BE2C (cell line): ENCODE measurements around the gene MAN1B1.

ENCODE experiments used
- DNase-seq: peaks from one replicate; pipeline ENCODE4 v3.0.0-alpha.2; 2020
- H3K27me3 ChIP-seq: fragments of 250-450 bp; sonication (Bioruptor Pico); 2 replicates; pipeline ENCODE4 v1.5.1; 2020; ENCODE audit warnings: mild to moderate bottlenecking
- H3K36me3 ChIP-seq: fragments of 250-450 bp; sonication (Bioruptor Pico); 2 replicates; pipeline ENCODE4 v1.5.1; 2020; ENCODE audit warnings: mild to moderate bottlenecking
- H3K4me1 ChIP-seq: fragments of 250-450 bp; sonication (Bioruptor Pico); 2 replicates; pipeline ENCODE4 v1.5.1; 2020
- H3K4me3 ChIP-seq: 2 replicates; pipeline ENCODE4 v1.5.1; 2011; ENCODE audit warnings: low read depth, low read length
- H3K9me3 ChIP-seq: fragments of 250-450 bp; sonication (Bioruptor Pico); 2 replicates; pipeline ENCODE4 v1.5.1; 2020
- CTCF ChIP-seq: IDR thresholded peaks from 2 replicates; pipeline ENCODE4 v1.5.1; 2012; ENCODE audit warnings: mild to moderate bottlenecking, low read depth, low read length

The MAN1B1 gene

GRCh38 chr9:137067860-137068538, 18.8 kb upstream of the MAN1B1 start:
- Histone ChIP-seq H3K36me3 (peaks cover 39% of the 10 kb centered on the region), H3K27me3 (no peaks in the 10 kb centered on the region), H3K4me1 (peaks cover 20% of the 10 kb centered on the region), H3K9me3 (no peaks in the 10 kb centered on the region), H3K4me3 (peak overlapping the region; percentile 74)
- peak; percentile 85 for DNase-seq
- peak; percentile 79 for TF ChIP-seq CTCF

DNA sequence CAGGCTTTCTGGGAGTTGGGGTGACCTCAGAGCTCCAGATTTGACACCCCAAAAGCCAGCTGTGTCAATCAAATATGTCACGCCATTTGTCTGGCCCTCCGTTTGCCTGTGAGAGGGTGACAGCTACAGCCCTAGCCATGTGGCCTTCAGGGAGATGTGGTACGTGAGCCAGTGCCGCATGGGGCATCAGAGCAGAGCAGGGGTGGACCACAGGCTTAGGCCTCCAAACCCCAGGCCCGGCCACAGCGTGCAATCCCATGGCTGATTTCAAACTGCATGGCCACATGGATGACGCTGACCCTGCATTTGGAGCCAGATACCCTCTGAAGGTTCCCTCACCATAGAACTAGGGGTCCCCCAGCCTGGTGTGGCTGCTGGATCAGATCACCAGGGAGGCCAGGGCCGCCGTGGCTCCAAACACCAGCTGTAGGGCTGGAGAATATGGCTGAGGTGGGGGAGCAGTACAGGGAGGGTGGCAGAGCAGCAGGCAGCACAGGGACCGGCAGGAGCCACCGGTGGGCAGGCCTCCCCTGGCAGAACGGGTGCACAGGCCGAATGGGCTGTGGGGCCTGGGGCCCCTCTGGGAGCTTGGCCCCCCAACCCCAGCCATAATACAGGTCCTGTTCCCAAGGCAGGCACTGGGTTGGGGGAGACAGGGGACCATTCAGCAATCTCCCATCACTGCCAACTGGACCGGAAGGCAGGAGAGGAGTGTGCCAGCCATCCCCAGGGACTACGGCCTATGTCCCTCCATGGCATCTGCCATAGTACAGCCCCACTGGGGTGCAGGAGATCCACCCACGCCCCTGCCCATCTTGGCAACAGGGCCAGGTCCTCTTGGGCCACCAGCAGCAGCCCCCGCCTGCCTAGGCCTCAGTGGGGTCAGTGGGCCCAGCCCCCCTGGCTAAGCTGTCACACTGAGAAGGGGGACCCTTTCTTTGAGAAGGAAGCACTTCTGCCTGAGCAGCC, 18.0 kb upstream of the MAN1B1 start:
- H3K9me3 ChIP-seq = no peaks in the 10 kb centered on the region
- no peaks in the 10 kb centered on the region for H3K27me3 ChIP-seq
- TF ChIP-seq CTCF = no peak
- peak; percentile 37 for DNase-seq
- H3K36me3 ChIP-seq = peaks cover 35% of the 10 kb centered on the region
- H3K4me1 ChIP-seq = peaks cover 20% of the 10 kb centered on the region
- peak overlapping the region; percentile 74 for H3K4me3 ChIP-seq

DNA sequence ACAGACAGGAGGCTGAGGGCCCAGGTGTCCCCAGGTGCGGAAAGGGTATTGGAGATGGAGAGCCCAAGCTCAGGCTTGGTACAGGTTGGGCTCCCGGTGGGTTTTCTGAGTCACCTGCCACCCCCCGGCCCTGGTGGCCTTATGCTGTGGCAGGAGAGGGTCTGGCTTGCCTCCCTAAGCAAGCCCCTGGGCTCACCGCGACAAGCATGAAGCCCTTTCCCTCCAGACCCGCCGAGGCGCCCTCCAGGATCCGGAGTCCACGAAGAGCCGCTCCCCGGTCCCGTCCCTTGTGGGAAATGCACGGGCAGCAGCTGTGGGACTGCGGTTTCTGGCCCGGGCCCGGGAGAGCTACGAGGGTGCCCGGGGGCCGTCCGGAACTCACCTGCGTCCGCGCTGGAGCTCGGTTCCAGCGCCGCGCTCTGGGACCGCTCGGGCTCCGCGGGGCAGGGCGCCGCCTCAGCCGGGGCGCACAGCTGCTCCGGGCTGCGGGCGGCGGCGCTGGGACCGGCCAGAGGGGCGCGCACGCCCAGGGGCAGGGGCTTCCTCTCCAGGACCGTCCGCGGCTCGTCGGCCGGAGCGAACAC, 17.2 kb upstream of the MAN1B1 start:
- peaks cover 27% of the 10 kb centered on the region for H3K36me3 ChIP-seq
- DNase-seq = peak; percentile 33
- no peaks in the 10 kb centered on the region for H3K27me3 ChIP-seq
- peaks cover 20% of the 10 kb centered on the region for H3K4me1 ChIP-seq
- peak overlapping the region; percentile 74 for H3K4me3 ChIP-seq
- TF ChIP-seq CTCF = no peak
- no peaks in the 10 kb centered on the region for H3K9me3 ChIP-seq

DNA sequence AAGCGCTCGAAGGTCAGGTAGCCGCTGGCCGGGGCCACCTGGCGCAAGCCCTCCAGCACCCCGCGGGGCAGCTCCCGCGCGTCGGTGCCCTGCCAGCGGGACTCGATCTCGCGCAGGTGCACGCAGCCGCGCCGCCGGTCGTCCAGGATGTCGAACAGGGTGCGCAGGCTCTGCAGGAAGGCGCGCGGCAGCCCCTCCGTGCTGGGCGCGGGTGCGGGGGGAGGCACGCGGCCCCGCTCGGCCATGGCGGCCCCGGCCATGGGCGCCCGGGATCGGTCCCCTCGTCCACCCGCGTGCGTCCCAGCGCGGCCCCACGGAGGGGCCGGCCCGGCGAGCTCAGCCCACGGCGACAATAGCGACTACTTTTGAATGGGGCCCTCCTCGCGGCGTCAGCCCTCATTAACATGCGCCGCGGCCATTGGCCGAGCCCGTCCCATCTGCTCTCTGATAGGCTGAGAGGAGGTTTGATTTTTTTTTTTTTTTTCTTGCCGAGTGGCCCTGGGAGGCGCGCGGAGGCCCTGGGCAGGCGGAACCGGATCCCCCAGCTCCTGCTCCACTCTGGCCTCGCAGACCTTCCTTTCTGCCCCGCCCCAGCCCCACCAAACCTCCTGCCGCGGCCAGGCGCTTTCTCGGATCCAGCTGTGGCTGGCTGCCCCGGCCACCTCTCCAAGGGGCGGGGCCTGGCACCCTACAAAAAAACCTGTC, 16.4 kb upstream of the MAN1B1 start, which contains the start of gene SAPCD2:
Gene SAPCD2 (minus strand): TSS at position 357 of the 705 bp plus-strand sequence. CDS start 97 bp downstream, at position 260.
- DNase-seq = peak; percentile 95
- no peak for TF ChIP-seq CTCF
- Histone ChIP-seq H3K27me3 (no peaks in the 10 kb centered on the region), H3K4me1 (peaks cover 20% of the 10 kb centered on the region), H3K9me3 (no peaks in the 10 kb centered on the region), H3K4me3 (peak within 1 kb of the TSS; percentile 74), H3K36me3 (peaks cover 19% of the 10 kb centered on the region)

- DNase-seq = peak; percentile 94
- no peaks in the 10 kb centered on the region for H3K9me3 ChIP-seq
- H3K4me1 ChIP-seq = peaks cover 20% of the 10 kb centered on the region
- TF ChIP-seq CTCF = peak; percentile 46
- H3K27me3 ChIP-seq = no peaks in the 10 kb centered on the region
- H3K4me3 ChIP-seq = peak overlapping the region; percentile 74
- peaks cover 14% of the 10 kb centered on the region for H3K36me3 ChIP-seq
Observed at GRCh38 chr9:137070906-137071275, 15.9 kb upstream of the MAN1B1 start.
